Kidney epithelial cell (primary cell): ENCODE results near the gene ILRUN. TPM values are rescaled to one million over a fixed set of nuclear protein-coding genes. Genes with fewer than 3 reads are reported as not detected.
"Not testable (repeated sequence)": the region's sequence is repeated elsewhere in the genome, so short reads cannot be mapped to it uniquely, and the experiment has no call there.

Experiments used
- DNase-seq: peaks from one replicate; pipeline ENCODE4 v3.0.0-alpha.2; 2010; ENCODE audit warnings: low read depth
- H3K27me3 ChIP-seq: 2 replicates; pipeline ENCODE4 v1.6.0; 2011; ENCODE audit warnings: low read length; ENCODE audit not compliant: control insufficient read depth, insufficient read depth
- H3K36me3 ChIP-seq: 2 replicates; pipeline ENCODE4 v1.5.1; 2011; ENCODE audit warnings: low read length; ENCODE audit not compliant: control insufficient read depth, insufficient read depth
- H3K4me3 ChIP-seq: 2 replicates; pipeline ENCODE4 v1.5.1; 2011; ENCODE audit warnings: low read depth, mild to moderate bottlenecking, control low read depth, low read length
- total RNA-seq: library from RNA; depleted of rRNA; stranded (reverse); fragments of >200 nt; gene quantifications from 2 replicates; pipeline ENCODE4 v1.2.3, GENCODE V29; 2015
- TF ChIP-seq, protein P1 (sequence below): IDR thresholded peaks from 2 replicates; pipeline ENCODE4 v1.5.1; 2011; ENCODE audit warnings: mild to moderate bottlenecking, moderate library complexity, low read length, control low read depth, inconsistent platforms; ENCODE audit not compliant: insufficient read depth, poor library complexity, severe bottlenecking

ILRUN gene
- total RNA-seq, 1 donor from 2014 or later = 37.9 TPM

DNA sequence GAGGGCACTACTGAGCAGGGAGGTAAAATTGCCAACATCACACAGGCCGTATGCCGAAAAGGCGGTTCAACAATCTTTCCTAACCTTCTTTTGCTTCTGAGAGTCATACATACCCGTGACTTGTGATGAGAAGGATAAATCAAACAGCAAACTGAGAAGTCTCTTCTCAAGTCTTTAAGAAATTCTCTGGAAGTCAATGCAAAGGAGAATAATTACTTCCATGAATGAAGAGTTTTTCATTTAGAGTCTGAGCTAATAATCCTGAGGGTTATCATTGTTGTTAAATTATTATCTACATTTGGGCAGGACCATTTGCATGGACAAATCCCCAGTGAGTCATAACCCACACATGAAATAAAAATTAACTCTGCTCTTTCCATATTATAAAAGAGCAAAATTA lies 22.4 kb upstream of the ILRUN start:
- Histone ChIP-seq H3K36me3 (no peaks in the 10 kb centered on the region), H3K4me3 (no peak overlapping the region), H3K27me3 (no peaks in the 10 kb centered on the region)
- DNase-seq = no peak
- TF ChIP-seq, protein P1, sequence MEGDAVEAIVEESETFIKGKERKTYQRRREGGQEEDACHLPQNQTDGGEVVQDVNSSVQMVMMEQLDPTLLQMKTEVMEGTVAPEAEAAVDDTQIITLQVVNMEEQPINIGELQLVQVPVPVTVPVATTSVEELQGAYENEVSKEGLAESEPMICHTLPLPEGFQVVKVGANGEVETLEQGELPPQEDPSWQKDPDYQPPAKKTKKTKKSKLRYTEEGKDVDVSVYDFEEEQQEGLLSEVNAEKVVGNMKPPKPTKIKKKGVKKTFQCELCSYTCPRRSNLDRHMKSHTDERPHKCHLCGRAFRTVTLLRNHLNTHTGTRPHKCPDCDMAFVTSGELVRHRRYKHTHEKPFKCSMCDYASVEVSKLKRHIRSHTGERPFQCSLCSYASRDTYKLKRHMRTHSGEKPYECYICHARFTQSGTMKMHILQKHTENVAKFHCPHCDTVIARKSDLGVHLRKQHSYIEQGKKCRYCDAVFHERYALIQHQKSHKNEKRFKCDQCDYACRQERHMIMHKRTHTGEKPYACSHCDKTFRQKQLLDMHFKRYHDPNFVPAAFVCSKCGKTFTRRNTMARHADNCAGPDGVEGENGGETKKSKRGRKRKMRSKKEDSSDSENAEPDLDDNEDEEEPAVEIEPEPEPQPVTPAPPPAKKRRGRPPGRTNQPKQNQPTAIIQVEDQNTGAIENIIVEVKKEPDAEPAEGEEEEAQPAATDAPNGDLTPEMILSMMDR = no peak

DNA sequence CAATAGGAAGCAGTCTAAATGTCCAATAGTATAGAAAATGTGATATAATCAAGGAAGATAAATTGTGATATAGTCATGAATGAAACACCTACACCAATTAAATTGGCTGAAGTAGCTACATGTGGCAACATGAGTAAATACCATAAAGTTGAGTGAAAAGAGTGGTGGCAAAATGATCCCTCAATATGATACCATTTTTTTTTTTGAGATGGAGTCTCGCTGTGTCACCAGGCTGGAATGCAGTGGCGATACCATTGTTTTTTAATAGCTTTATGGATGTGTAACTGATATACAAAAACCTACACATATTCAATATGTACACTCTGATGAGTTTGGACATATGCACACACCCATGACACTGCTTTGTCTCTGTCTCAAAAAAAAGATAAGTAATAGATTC lies 20.9 kb upstream of the ILRUN start:
- no peak for DNase-seq
- Histone ChIP-seq H3K4me3 (no peak overlapping the region), H3K27me3 (no peaks in the 10 kb centered on the region), H3K36me3 (no peaks in the 10 kb centered on the region)
- TF ChIP-seq, protein P1 = no peak

DNA sequence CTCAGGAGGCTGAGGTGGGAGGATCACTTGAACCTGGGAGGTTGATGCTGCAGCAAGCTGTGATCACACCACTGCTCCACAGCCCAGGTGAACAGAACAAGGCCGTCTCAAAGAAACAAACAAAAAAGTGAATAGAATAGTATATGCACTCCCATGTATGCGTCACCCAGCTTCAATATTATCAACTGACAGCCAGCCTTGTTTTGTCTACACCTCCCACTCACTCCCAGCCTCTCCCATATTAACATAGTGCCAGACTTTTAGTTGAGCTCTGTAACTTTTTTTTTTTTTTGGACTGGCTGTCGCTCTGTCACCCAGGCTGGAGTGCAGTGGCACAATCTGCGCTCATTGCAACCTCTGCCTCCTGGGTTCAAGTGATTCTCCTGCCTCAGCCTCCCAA lies 18.1 kb upstream of the ILRUN start:
- no peaks in the 10 kb centered on the region for H3K36me3 ChIP-seq
- TF ChIP-seq, protein P1 = no peak
- no peak overlapping the region for H3K4me3 ChIP-seq
- DNase-seq = no peak
- H3K27me3 ChIP-seq = no peaks in the 10 kb centered on the region

GRCh38 chr6:34712881-34713280 lies 16.3 kb upstream of the ILRUN start:
- DNase-seq, H3K4me3 ChIP-seq: not testable (repeated sequence)

DNA sequence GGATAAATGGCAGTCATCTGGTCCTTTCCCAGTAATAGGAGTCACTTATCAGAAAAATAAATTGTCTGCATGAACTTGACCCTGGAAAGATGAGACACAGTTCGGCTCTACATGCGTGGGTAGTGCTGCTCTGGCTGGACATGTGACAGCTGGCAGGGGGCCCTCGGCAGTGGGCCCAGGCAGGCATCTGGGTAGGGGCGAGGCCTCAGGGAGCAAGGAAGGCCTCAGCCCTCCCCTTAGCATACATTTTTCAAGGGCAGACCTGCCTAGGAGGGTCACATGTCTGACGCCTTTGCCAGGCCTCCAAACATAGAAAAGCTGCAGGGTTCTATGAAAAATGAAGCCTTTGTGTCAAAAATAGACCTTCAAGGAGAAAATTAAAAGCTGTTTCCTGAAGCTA lies 12.8 kb upstream of the ILRUN start:
- DNase-seq = no peak
- Histone ChIP-seq H3K4me3 (no peak overlapping the region), H3K36me3 (no peaks in the 10 kb centered on the region), H3K27me3 (no peaks in the 10 kb centered on the region)
- TF ChIP-seq, protein P1 = no peak

More at GRCh38 chr6:34712881-34713280, 16.3 kb upstream of the ILRUN start:
- not testable (repeated sequence) for H3K36me3 ChIP-seq, H3K27me3 ChIP-seq

- TF ChIP-seq, protein P1 = no peak
- Histone ChIP-seq H3K4me3 (no peak overlapping the region), H3K27me3 (no peaks in the 10 kb centered on the region), H3K36me3 (no peaks in the 10 kb centered on the region)
- DNase-seq = no peak
Measured at GRCh38 chr6:34705241-34705640, 8.7 kb upstream of the ILRUN start.

GRCh38 chr6:34701199-34701598 lies 4.6 kb upstream of the ILRUN start:
- Histone ChIP-seq H3K27me3 (no peaks in the 10 kb centered on the region), H3K4me3 (no peak overlapping the region), H3K36me3 (no peaks in the 10 kb centered on the region)
- TF ChIP-seq, protein P1 = no peak
- no peak for DNase-seq
